ACHN (cell line): ENCODE data around the gene KRT80.

Experiments used
- DNase-seq: peaks from one replicate; pipeline ENCODE4 v3.0.0-alpha.2; 2015
- in situ Hi-C: cut with HindIII; loops from 2 replicates; pipeline ENCODE4 v1.10.0; 2017; ENCODE audit warnings: low sequenced_read_pairs, low pct_ligation_motif_present, low pct_unique_long_range_greater_than_20kb

KRT80 gene

DNA sequence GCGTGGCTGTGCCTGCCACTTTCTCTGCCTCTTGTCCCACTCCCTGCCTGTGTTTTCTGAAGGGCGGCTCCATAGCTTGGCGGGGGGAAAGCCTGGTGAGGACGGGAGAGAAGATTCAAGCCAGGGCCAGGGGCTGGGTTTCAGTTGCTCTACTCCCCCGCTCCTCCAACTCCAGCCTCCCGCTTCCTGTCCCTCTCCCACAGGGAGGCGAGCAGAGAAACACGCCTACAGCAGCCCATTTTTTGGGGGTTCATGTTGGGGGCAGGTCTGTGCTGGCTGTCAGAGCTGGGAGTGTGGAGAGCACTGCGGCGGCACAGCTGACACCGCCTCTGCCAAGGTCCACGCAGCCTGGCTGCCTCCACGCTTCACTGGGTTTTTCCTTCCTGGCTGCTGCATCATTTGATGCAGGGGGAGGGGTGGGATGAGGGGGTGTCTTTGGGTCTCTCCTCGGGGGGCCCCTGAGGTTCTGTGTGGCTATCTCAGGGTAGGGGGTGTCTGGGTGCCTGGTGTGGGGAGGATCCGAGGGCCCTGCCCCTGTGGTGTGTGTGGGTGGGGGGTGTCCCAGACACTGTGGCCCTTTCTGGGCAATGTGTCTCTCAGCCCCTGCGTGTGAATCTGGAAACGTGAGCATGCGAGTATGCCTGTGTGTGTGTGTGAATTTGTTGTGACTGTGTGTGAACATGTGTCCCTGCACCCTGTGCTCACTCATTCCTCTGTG, 10.7 kb upstream of the KRT80 start:
- DNase-seq: peak; percentile 72
- in situ Hi-C loops: no loop called here

DNA sequence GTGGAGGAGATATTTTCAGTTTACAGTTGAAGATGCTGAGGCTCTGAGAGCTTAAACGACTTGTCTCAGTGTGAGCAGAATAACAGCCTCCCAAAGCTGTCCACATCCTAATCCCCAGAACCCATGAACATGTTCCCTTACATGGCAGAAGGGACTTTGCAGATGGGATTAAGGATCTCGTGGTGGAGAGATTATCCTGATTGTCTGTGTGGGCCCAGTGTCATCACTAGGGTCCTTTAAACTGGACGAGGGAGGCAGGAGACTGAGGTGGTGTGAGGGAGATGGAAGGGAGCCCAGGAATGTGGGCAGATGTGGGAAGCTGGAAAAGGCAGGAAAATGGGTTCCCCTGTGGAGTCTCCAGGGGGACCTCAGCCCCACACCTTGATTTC, 9.6 kb upstream of the KRT80 start:
- in situ Hi-C loops: no loop called here
- no peak for DNase-seq

DNA sequence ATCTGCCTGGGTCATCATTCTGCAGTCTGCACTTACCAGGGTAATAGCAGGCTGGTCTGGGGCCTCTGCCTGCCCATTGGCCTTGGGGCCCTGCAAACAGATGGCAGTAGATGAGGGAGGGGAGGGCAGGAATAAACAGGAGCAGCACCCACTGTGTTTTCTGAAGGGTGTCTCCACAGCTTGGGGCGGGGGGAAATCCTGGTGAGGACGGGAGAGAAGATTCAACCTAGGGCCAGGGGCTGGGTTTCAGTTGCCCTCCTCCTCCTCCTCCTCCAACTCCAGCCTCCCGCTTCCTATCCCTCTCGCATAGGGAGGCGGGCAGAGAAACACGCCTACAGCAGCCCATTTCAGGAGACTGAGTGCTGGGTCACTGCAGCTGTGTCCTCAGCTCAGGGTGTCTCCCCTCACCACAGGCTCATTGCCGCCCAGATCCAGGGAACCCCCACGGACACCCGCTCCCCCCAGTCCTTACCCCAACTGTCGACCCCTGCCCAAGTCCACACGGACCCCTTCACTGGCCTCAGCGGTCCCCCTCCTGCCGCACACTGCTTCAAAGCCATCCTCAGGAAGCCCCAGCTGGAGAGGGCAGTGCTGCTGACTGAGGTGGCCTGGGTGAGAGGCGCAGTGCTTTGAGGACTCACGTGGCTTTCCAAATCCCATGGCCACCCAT, 9.1 kb upstream of the KRT80 start:
- DNase-seq: no peak
- in situ Hi-C loops: no loop called here

DNA sequence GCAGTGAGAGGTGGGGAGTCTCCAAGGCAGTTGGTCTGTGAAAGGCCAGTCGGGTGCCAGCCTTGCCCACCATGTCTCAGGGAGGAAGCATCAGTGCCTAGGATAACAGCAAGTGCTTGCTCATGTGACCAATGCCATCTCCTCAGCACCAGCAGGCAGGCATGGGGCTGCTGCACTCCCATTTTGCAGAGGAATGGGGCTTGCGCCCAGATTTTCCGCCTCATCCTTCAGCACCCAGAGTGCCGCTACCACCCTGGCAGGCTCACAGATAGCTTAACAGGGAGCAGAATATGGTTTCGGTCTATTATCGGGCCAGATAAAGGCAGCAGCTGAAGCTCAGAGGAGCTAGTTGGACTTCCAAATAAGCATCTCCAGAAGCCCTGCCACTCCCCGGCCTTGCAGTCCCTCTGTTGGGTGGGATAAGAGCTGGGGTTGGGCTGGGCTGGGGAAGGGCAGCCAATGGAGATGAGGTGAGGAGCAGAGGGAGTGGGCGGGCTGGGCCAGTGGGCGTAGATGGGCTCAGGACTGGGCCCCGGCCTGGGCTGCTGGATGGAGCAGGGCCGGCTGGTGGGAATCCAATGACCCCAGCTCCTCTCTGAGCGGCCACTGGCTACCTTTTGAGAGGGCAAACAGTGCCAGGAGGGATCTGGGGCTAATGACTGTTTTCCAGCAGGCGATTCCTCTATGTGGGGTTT, 8.4 kb upstream of the KRT80 start:
- in situ Hi-C loops: no loop called here
- DNase-seq: no peak

GRCh38 chr12:52199294-52199919, 7.6 kb upstream of the KRT80 start:
- no peak for DNase-seq
- in situ Hi-C loops: no loop called here

DNA sequence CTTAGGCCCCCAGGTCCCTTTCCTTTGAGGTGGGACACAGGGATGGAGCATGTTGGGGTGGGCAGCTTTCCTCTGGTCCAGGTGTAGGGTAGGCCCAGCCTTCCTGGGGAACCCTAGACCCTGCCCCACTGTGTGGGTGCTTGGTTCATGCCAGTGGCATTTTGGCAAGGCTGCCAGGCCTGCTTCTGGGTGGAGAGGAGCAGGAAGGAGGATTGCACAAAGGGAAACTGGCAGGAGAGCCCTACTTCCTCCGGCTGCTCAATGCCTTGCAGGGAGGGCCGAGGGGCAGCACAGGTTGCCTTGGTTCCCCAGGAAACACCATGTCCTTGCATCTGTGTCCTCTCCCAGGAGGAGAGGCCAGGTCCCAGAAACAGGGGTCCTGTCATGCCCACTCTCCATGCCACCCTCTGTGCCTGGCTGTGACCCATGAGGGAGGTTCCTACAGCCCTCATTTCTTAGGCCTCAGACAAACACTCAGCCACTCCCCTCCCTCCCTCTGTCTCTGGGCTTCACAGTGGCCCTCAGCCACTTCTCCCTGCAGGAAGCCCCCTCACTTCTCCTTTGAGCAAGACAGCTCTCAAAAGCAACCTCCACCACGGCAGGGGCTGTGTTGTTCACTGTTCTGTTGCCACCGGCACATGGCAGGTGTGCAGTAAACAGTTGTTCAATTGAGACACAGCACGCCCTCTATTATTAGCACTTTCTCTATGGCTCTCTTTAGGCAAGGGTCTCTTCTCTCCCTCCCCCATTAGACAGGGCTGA, 6.8 kb upstream of the KRT80 start:
- in situ Hi-C loops: no loop called here
- no peak for DNase-seq

- no peak for DNase-seq
- in situ Hi-C loops: no loop called here
These were observed 5.8 kb upstream of the KRT80 start for GRCh38 chr12:52197371-52198231.

DNA sequence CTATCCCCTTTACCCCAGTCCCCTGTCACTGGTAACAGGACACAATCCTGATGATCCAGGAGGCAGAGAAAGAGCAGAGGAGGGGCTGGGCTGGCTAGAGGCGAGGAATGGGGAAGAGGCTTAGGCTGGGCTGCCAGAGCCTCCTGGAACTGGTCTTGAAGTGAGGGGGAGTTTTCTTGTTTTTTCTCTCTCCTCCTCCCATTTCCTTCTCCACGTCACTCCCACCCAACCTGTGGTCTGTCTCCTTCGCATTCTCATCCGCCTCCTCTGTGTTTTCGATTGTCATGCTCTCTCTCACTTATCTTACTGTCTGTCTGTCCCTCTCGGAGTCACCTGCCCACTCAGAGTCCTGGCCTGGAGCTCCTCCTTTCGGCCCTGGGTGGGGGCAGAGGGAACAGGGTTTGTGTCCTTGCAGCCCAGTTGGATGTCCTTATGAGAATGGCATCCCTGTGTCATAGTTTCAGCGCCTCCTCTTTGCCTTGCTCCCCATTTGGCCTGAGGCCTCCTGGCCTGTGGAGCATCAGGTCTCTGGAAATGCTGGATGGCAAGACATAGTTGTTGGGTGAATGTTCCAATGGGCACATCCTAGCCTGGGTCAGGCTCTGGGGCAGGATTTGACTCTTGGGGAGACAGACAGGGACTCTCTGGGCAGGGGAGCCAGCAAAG, 3.4 kb upstream of the KRT80 start:
- no peak for DNase-seq
- in situ Hi-C loops: no loop called here

- in situ Hi-C loops: no loop called here
- DNase-seq: no peak
These were observed 2.2 kb upstream of the KRT80 start for GRCh38 chr12:52193991-52194390.

- DNase-seq: no peak
- in situ Hi-C loops: no loop called here
These were observed 1.7 kb upstream of the KRT80 start for GRCh38 chr12:52193532-52193931.

- in situ Hi-C loops: no loop called here
- peak; percentile 86 for DNase-seq
These were observed 719 bp downstream of the KRT80 start for GRCh38 chr12:52190860-52191729.

- peak; percentile 96 for DNase-seq
- in situ Hi-C loops: no loop called here
These were observed 2.2 kb downstream of the KRT80 start for GRCh38 chr12:52189376-52190174.

DNA sequence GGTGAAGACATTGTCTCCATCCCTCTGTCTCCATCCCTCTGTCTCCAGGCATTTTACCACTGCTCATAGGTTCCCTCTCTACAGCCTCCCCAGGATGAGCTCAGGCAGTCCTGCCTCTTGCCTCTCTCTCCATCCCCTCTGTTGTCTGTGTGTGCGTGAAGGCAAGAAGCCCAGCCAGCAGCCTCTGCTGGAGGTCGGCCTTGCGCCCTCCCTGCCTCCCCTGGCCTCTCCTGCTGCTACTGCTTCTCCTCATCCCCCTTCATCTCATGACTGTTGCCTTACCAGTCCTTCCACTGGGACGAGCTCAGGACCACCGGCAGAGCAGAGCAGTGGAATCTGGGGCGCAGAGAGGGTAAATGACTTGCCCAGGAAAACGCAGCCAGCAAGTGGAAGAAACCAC, 3.2 kb downstream of the KRT80 start:
- in situ Hi-C loops: no loop called here
- DNase-seq: no peak

DNA sequence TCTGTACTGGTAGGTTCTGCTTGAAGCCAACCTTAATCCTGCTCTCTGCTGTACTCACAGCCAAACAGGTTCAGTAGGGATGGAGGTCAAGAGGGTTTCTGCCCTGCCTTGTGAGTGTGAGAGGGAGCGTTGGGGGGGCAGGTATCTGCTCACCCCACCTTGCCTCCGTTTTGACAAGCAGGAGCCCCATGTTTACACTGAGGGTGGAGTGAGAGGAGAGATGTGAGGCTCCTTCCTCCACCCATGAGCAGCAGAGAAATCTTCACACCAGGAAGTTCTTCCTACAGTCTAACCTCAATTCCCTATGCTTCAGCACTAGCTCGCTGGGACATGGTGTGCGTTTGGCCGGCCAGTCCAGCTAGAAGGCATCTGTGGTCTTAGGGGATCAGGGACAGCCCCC, 4.2 kb downstream of the KRT80 start:
- in situ Hi-C loops: no loop called here

GRCh38 chr12:52187206-52187605, 4.6 kb downstream of the KRT80 start:
- in situ Hi-C loops: no loop called here
- no peak for DNase-seq

More for the DNA sequence above, 4.2 kb downstream of the KRT80 start:
- DNase-seq: no peak
